Colon (tissue), 2 donors: ENCODE results near the gene MIEF1.

Experiments
- FAIRE-seq: peaks from 2 replicates; lab custom pipeline; 2012; peaks lifted over from hg19 to GRCh38; lab: Jason Lieb, UNC
- donor health status: control.
- donor health status: control.

The MIEF1 gene

DNA sequence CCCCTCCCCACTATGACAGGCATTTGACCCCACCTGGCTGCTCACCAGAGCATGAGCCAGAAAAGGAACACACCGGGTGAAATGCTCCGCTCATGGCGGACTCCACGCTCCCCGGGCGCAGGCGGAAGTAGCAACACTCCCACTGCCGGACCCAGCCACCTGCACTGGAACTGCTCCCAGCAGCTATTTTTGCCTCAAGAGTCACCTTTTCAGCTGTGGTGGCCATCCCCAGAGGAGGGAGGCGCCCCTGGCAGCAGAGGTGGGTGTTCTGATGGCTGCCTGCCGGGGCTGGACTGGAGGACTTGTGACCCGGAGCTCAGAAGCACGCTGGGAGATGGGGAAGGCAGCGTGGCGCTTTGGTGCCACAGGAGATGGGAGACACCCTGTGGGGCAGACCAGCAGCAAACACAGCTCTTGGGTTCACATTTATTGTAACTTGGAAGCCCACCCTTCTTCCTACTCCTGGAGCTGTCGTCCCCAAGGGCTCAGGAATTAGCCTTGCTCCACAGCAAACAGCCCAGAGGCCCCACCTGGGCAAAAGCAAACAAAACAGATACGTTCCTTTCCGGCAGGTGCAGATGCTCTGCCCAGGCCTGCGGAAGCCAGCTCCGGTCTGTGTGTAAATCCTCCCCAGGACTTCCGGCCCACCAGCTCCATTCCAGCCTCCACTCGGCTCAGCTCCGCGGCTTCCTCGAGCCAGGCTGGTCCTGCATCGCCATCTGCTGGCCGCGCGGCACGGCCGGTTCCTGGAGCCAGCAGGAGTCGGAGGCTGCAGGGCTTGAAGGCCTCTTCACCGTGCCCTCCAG, 26.8 kb downstream of the MIEF1 start:
- no peak for FAIRE-seq

DNA sequence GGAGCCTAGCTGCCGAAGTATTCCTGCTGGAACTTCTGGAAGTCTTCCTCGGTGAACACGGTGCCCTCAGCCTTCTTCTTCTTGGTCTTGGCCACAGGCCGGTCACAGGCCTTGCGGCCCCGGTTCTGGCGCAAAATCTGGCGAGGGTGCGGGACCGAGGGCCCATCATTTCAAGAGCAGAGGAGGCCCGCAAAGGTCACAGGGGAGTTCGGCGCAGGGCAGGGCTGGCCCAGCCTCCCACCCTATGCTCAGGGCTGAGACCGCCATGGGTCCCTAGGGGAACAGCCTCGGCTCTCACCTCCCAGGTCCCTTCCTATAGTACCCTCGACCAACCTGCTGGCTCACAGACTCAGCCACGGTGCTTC, 27.4 kb downstream of the MIEF1 start:
- no peak for FAIRE-seq

GRCh38 chr22:39530116-39530515, 28.0 kb downstream of the MIEF1 start:
- no peak for FAIRE-seq

DNA sequence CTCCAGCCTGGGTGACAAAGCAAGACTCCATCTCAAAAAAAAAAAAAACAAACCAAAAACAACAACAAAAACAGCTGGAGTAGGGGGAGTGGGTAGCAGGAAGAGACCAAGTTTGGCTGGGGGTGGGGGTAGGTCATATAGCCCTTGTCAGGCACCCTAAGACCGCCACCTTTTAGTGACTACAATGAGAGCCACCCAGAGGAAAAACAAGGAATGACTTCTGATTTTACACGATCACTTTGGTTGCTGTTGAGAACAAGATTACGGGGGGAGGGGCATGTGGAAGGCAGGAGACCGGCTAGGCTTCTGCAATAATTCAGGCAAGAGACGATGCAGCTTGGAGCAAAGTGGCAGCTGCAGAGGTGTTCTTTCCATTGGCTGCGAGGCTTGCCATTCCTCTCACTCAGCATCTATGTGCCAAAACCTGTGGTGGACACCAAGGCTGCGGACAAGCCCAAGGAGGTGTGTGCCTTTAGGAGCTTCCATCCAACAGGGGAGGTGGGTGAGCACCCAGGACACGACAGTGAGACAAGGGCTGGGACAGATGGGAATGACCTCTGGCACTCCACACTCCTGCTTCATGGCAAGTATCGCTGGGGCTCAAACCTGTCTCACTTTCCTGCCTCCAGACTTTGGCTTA, 28.7 kb downstream of the MIEF1 start:
- FAIRE-seq, result no peak

- FAIRE-seq, result peak; percentile 86
Measured at GRCh38 chr22:39532215-39533073, 30.4 kb downstream of the MIEF1 start, which contains the start of gene RPS19BP1. Gene RPS19BP1 (minus strand): TSS chr22:39532748. CDS start chr22:39532738, 10 bp downstream.

GRCh38 chr22:39534092-39534506, 32.0 kb downstream of the MIEF1 start:
- no peak for FAIRE-seq

- FAIRE-seq, result no peak
Measured at GRCh38 chr22:39534591-39535356, 32.7 kb downstream of the MIEF1 start.

DNA sequence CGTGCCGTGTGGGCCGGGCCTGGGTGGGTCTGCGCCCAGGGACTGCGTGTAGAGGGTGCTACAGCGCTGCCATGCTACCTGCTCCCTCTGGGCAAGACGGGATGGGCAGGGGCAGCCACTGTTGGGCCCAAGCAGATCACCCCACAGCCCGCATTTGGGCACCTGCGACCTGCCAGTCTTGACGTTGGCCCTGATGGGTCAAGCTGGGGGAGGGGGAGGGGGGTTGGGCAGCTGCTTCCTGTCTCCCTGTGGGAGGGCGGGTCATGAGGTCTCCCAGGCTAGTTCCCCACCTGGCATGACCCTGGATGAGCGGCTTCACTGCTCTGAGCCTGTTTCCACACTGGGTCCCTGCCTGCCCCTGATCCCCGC, 33.3 kb downstream of the MIEF1 start:
- no peak for FAIRE-seq

GRCh38 chr22:39535831-39536449, 33.9 kb downstream of the MIEF1 start:
- no peak for FAIRE-seq

DNA sequence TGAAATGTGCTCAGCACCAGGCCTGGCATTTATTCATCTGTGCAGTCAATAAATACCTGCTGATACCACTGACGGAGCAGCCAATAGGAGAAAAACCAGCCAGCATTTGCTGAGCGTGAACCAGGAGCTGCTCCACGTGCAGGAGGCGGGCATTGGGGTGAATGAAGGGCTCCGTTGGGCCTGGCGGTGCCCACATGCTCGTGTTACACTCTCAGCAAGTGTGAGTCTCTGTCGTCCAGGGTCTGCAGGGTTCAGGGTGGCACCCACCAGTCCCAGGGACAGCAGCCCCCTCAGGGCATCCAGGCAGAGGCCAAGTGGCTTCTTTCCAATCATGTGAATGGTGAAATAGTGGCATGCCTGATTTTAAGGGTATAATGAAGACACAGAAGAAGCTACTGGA, 34.6 kb downstream of the MIEF1 start:
- no peak for FAIRE-seq

DNA sequence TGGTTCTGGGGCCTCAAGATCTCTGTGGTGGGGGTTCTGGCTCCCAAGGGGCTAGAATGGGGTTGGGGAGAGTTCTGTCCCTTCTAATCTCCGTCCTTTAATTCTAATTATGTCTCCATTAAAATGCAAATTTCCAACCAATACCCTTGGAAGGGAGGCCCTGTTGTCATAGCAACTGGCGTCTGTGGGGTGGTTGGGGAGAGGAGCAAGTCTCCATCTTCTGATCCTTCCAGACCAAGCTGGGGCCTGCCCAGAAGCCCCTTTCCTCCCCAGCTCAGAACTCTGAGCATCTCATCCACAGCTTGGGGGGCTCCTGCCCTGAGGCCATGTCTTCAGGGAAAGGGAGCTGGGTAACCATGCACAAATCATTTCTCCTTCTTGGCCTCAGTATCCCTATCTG, 35.9 kb downstream of the MIEF1 start:
- FAIRE-seq, result no peak

DNA sequence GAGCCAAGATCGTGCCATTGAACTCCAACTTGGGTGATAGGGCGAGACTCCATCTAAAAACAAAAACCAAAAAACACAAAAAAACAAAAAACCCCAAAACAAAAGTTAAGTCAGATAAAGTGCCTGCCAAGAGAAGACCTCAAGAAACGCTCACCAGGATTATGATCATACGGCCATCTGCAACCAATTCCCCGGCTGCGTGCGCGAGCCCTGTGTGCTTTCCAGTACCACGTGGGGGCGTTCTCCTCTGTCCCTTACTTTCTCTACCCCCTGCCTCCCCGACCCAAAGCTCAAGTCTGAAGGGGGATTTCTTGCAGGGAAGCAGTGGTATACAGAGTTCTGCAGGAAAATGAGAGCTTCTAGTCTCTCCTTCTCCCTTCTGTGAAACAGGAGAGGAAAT, 41.0 kb downstream of the MIEF1 start:
- FAIRE-seq, result no peak

DNA sequence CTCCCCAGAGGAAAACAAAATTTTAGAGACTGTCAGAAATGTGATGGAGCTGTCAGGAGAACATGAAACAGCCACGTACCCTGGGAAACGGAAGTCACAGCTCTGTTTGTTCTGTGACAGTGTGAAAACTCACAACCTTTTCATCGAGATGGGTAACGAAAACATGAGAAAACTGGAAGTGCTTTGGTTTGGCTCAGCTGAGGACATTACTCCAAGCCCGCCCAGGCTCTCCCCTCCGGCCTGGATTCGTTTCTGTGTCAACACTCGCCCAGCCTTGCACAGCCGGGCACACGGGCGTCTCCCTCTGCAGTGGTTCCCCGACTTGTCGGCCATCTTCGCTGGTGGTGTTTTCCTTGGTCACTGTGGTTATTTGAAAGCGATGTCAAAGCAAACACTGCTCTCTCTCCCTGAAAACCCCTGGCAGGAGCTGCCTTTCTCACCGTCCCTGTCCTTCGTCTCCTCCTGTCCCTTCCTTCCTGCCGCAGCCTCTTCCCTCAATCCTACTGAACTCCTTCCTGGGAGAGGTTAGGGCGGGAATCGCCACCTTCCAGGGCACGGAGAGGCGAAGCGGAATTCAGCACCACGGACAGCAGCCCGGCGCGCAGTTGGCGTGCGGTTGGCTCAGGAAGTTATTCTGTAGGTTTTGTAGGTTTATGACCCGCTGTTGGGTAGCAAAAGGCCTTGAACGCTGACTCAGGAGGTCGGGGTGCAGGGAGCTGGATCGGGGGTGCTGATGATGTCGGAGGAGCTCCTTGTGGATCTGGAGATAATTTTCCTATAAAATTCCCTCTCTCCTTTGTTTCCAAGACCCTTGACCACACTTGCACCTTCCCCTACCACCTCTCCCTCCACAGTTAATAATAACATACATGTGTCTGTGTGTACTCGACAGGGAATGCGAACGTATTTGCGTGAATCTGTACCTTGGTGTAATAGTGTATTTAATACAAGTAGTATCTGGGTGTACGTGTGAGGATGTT, 43.6 kb downstream of the MIEF1 start:
- no peak for FAIRE-seq

GRCh38 chr22:39546889-39547586, 44.9 kb downstream of the MIEF1 start:
- no peak for FAIRE-seq

GRCh38 chr22:39547587-39547947, 45.5 kb downstream of the MIEF1 start:
- FAIRE-seq, result no peak

DNA sequence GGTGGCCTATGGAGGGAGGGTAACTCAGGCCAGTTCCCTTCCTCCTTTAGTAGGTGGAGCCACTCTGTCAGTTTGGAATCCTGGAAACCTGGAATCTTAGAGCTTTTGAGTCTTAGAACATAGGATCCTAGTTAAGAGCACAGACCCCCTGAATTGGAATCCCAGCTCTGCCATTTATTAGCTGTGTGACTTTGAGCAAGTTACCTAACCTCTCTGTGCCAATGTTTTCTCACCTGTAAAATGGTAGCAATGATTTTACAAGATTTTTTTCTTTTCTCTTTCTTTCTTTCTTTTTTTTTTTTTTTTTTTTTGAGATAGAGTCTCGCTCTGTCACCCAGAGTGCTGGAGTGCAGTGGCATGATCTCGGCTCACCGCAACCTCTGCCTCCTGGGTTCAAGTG, 51.3 kb downstream of the MIEF1 start:
- FAIRE-seq, result no peak

DNA sequence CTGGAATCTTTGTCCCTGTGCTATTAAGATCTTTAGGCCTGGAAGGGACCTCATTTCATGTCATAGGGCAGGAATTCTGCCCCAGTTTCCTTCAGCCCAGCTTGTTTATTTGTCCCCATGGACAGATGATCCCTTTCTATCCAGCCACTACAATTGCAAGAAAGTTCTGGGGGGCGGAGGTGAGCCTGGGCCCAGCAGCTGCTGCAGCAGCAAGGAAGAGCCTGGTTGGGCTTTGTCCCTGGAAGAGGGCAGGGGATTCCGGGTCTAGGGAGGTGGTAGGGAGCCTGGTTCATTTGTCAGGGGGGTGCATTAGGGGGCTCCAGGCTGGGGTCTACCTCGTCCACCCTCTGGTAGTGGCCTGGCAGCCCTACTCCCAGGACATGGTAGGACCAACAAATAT, 52.1 kb downstream of the MIEF1 start:
- FAIRE-seq, result no peak

DNA sequence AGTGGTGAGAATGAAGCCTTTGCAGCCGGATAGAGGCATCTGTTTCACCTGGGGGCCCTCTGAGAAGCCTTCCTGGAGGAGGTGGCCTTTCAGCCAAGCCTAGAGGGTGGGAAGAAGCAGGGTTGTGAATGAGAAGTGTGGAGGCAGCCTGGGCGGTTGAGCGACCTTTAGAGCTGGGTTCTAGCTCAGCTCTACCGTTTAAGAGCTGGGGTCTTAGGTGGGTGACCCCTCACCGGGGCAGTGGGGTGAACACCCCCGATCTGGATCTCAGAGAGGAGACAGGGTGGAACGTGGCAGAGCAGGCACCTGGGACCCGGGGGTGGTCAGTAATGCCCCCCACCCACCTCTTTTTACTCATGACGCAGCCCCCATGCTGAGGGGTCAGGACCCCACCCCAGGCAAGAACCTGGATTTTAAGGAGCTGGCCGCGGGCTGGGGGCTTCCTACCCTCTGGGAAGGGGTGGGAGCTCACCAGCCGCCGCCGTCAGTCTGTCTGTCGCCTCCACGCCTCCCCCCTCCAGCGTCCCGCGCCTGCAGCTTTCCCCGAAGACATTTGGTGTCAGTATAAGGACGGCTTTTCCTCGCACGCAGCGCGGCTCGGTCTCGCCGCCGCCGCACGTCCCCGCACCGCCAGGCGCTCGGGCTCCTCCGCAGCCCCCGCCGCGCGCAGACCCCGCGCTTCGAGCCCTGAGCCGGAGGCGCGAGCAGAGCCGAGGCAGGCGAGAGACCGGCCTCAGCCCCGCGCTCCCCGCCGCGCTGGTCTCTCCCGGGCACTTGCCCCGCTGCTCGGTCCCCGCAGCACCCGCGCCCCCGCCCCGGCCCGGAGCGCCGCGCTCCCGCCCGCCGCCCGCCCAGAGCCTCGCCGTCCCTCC, 55.1 kb downstream of the MIEF1 start:
- no peak for FAIRE-seq

- no peak for FAIRE-seq
Measured at GRCh38 chr22:39558254-39558727, 56.2 kb downstream of the MIEF1 start.
